Activated gamma-delta T cell treated with Interleukin-2 at 50 U/mL for 16 hours (primary cell): ENCODE data around the gene PI4KA.
A peak's percentile ranks its signal among the peaks of the same experiment; 100 is the strongest.
"Not testable (repeated sequence)": the region's sequence is repeated elsewhere in the genome, so short reads cannot be mapped to it uniquely, and the experiment has no call there.

Experiments used
- DNase-seq: peaks from one replicate; pipeline ENCODE4 v3.0.0-alpha.2; 2020

The PI4KA gene

GRCh38 chr22:20746431-20747189 lies 112.0 kb downstream of the PI4KA start:
- no peak for DNase-seq

GRCh38 chr22:20745119-20745518 lies 113.5 kb downstream of the PI4KA start:
- no peak for DNase-seq

- no peak for DNase-seq
Measured at GRCh38 chr22:20744456-20744855, 114.2 kb downstream of the PI4KA start.

GRCh38 chr22:20742764-20743163 lies 115.8 kb downstream of the PI4KA start:
- DNase-seq: no peak

GRCh38 chr22:20741634-20742581 lies 116.7 kb downstream of the PI4KA start:
- peak; percentile 41 for DNase-seq

GRCh38 chr22:20741008-20741633 lies 117.5 kb downstream of the PI4KA start:
- no peak for DNase-seq

GRCh38 chr22:20740222-20740951 lies 118.2 kb downstream of the PI4KA start:
- DNase-seq: no peak

GRCh38 chr22:20738394-20739089 lies 120.1 kb downstream of the PI4KA start:
- DNase-seq: no peak

GRCh38 chr22:20736891-20737290 lies 121.7 kb downstream of the PI4KA start:
- DNase-seq: not testable (repeated sequence)

GRCh38 chr22:20735356-20736162 lies 123.1 kb downstream of the PI4KA start:
- DNase-seq: not testable (repeated sequence)

- not testable (repeated sequence) for DNase-seq
Measured at GRCh38 chr22:20732431-20732830, 126.2 kb downstream of the PI4KA start.

GRCh38 chr22:20729194-20729593 lies 129.4 kb downstream of the PI4KA start:
- no peak for DNase-seq

GRCh38 chr22:20728523-20729190 lies 130.0 kb downstream of the PI4KA start:
- no peak for DNase-seq

GRCh38 chr22:20727118-20728015 lies 131.2 kb downstream of the PI4KA start:
- DNase-seq: no peak

- DNase-seq: no peak
Measured at GRCh38 chr22:20725987-20726558, 132.5 kb downstream of the PI4KA start.

GRCh38 chr22:20724676-20725454 lies 133.7 kb downstream of the PI4KA start:
- no peak for DNase-seq

GRCh38 chr22:20721409-20722218 lies 137.0 kb downstream of the PI4KA start:
- DNase-seq: no peak
